Naive thymus-derived CD4-positive, alpha-beta T cell (primary cell): ENCODE measurements around the gene TRMT61A. TPM values are rescaled to one million over a fixed set of nuclear protein-coding genes. Genes with fewer than 3 reads are reported as not detected.

Source experiments
- ATAC-seq: fragments of 150-1000 bp; cut with Tn5 transposase; 2 replicates; pipeline ENCODE4 v1.10.0; 2021; ENCODE audit warnings: mild to moderate bottlenecking, moderate library complexity
- CTCF ChIA-PET: fragments of 350-600 bp; sonication (Branson Sonifier 250); formaldehyde crosslinking; loops from one replicate; lab custom pipeline; 2021; ENCODE audit warnings: antibody characterized with exemption; lab: Charles Lee
- POLR2A ChIA-PET: fragments of 350-600 bp; sonication (Branson Sonifier 250); formaldehyde crosslinking; loops from one replicate; lab custom pipeline; 2021; ENCODE audit warnings: antibody characterized with exemption, inconsistent platforms; lab: Charles Lee
- DNase-seq, 9 donors: peaks; one replicate each; pipeline versions ENCODE4 v3.0.0 to v3.0.0-alpha.2; 2020 to 2022; ENCODE audit warnings: mixed read lengths in 1 of 9
- H3K27ac ChIP-seq: one replicate; pipeline ENCODE4 v1.7.0; 2013; ENCODE audit warnings: mild to moderate bottlenecking, low read depth, low read length, moderate library complexity
- H3K27me3 ChIP-seq, 2 donors: one replicate each; pipeline ENCODE4 v1.7.0; 2013; ENCODE audit warnings: low read length in 2 of 2, mild to moderate bottlenecking in 2 of 2, moderate library complexity in 2 of 2; ENCODE audit not compliant: control insufficient read depth in 2 of 2, insufficient read depth in 2 of 2
- H3K36me3 ChIP-seq, 3 experiments: 1 replicate in 2 of 3; 2 replicates in 1 of 3; pipeline ENCODE4 v1.7.0; 2013; ENCODE audit warnings: low read length in 3 of 3, mild to moderate bottlenecking in 3 of 3, moderate library complexity in 1 of 3; ENCODE audit not compliant: insufficient read depth in 3 of 3, control insufficient read depth in 2 of 3
- H3K4me1 ChIP-seq, 2 donors: one replicate each; pipeline ENCODE4 v1.7.0; 2013; ENCODE audit warnings: low read length in 2 of 2, mild to moderate bottlenecking in 2 of 2, moderate library complexity in 1 of 2; ENCODE audit not compliant: control insufficient read depth in 2 of 2, insufficient read depth in 2 of 2
- H3K4me3 ChIP-seq: 2 replicates; pipeline ENCODE4 v1.7.0; 2013; ENCODE audit warnings: mild to moderate bottlenecking, low read length
- H3K9me3 ChIP-seq, 3 experiments: 1 replicate in 2 of 3; 2 replicates in 1 of 3; pipeline ENCODE4 v1.7.0; 2013; ENCODE audit warnings: low read length in 3 of 3; ENCODE audit not compliant: control insufficient read depth in 2 of 3
- H3K27ac Mint-ChIP-seq, 9 donors: one replicate each; pipeline ENCODE4 v1.8.0; 2020 to 2022; ENCODE audit warnings: mixed read lengths in 9 of 9, mild to moderate bottlenecking in 8 of 9, moderate library complexity in 5 of 9, inconsistent platforms in 2 of 9
- H3K27me3 Mint-ChIP-seq, 5 donors: one replicate each; pipeline ENCODE4 v1.8.0; 2021 to 2022; ENCODE audit warnings: mixed read lengths in 5 of 5, mild to moderate bottlenecking in 1 of 5
- H3K36me3 Mint-ChIP-seq, 5 donors: one replicate each; pipeline ENCODE4 v1.8.0; 2020 to 2022; ENCODE audit warnings: mixed read lengths in 5 of 5, mild to moderate bottlenecking in 3 of 5, inconsistent platforms in 1 of 5
- H3K4me1 Mint-ChIP-seq, 7 donors: one replicate each; pipeline ENCODE4 v1.8.0; 2020 to 2022; ENCODE audit warnings: mixed read lengths in 7 of 7, mild to moderate bottlenecking in 3 of 7, inconsistent platforms in 1 of 7
- H3K4me3 Mint-ChIP-seq, 10 donors: one replicate each; pipeline ENCODE4 v1.8.0; 2020 to 2022; ENCODE audit warnings: mild to moderate bottlenecking in 10 of 10, mixed read lengths in 10 of 10, moderate library complexity in 6 of 10, inconsistent platforms in 2 of 10
- H3K9me3 Mint-ChIP-seq, 11 donors: one replicate each; pipeline ENCODE4 v1.8.0; 2020 to 2022; ENCODE audit warnings: mixed read lengths in 11 of 11, mild to moderate bottlenecking in 4 of 11, inconsistent platforms in 1 of 11, moderate library complexity in 1 of 11
- intact Hi-C, 2 donors: fragments of 100-400 bp; cut with micrococcal nuclease; formaldehyde crosslinking; loops; one replicate each; pipeline ENCODE4 v1.15.1; 2023
- polyA plus RNA-seq, 2 donors: library from polyadenylated mRNA; unstranded; fragments of 300-500 nt; fragmentation: Illumina TruSeq; gene quantifications; one replicate each; pipeline ENCODE4 v1.2.3, GENCODE V29; 2021
- total RNA-seq, 6 experiments: library from RNA in 5 of 6; stranded (reverse) in 5 of 6; gene quantifications; 1 replicate in 5 of 6; 2 replicates in 1 of 6; pipeline ENCODE4 v1.2.3 and lab custom pipeline; 2021 to 2026

Gene TRMT61A
- total RNA-seq (10 to 100 TPM in 4 of 5 experiments, 1 to 10 TPM in 1; 9.8 to 15.1 (median 14.1) TPM), polyA plus RNA-seq (10 to 100 TPM in 1 of 2 donors, 1 to 10 TPM in 1; 6.3 to 12.2 TPM), total RNA-seq (lab: John Stamatoyannopoulos, UW) (17.2 reads per million, percentile 47 among the genes with 10 or more reads in this experiment)

- Histone ChIP-seq H3K27ac (peak within 1 kb of the TSS; percentile 81), H3K4me3 (peak within 1 kb of the TSS; percentile 96), H3K36me3 (peaks cover 0 to 30% (median 0%) of the 10 kb centered on the region in 3 experiments), H3K9me3 (no peaks in the 10 kb centered on the region), H3K4me1 (peaks cover 19 to 21% of the 10 kb centered on the region in 2 donors), H3K27me3 (no peaks in the 10 kb centered on the region)
- CTCF ChIA-PET, result interaction anchor here (1.8 kb wide), 1 partner anchor 18 kb away, joined by 12 read pairs; no protein-coding TSS in a partner anchor
- intact Hi-C loops, result loop anchor here (1.0 to 5.0 kb wide), 6 partner anchors 7 to 394 kb away; partner anchors contain the start of genes BAG5 (in 2 of the 2), COA8 (in 2 of the 2), EIF5 (in 1 of the 2) and KLC1 (in 1 of the 2)
- H3K27me3 Mint-ChIP-seq, result peaks cover 0 to 21% (median 1%) of the 10 kb centered on the region in 5 donors
- peaks cover 0 to 2% (median 0%) of the 10 kb centered on the region in 11 donors for H3K9me3 Mint-ChIP-seq
- POLR2A ChIA-PET, result interaction anchor here (0.7 to 2.4 kb wide), 5 partner anchors 10 to 194 kb away, joined by 3 to 15 read pairs (median 4); partner anchors contain the start of genes BAG5, COA8 and EIF5
- DNase-seq (peak; percentile 58 to 80 (median 74)), ATAC-seq (peak; percentile 85)
- peaks cover 30 to 39% (median 35%) of the 10 kb centered on the region in 7 donors for H3K4me1 Mint-ChIP-seq
- H3K36me3 Mint-ChIP-seq, result no peaks in the 10 kb centered on the region
- peak within 1 kb of the TSS; percentile 91 to 98 (median 96) for H3K27ac Mint-ChIP-seq
- peak within 1 kb of the TSS; percentile 89 to 97 (median 95) for H3K4me3 Mint-ChIP-seq
These were observed at the start of gene TRMT61A for GRCh38 chr14:103528587-103529382. TSS of gene TRMT61A (plus strand) at chr14:103529196. CDS start at chr14:103529979, 783 bp downstream.

GRCh38 chr14:103480595-103480994 lies 48.4 kb upstream of the TRMT61A start:
- Mint-ChIP-seq H3K36me3 (peaks cover 0 to 38% (median 20%) of the 10 kb centered on the region in 5 donors), H3K9me3 (no peaks in the 10 kb centered on the region), H3K4me3 (peak overlapping the region in 2 of 10 donors; percentile 1 to 27), H3K4me1 (peaks cover 12 to 21% (median 18%) of the 10 kb centered on the region in 7 donors), H3K27me3 (no peaks in the 10 kb centered on the region), H3K27ac (peak overlapping the region; percentile 5 to 81 (median 53))
- peak; percentile 90 for ATAC-seq
- H3K27ac ChIP-seq, result no peak overlapping the region
- intact Hi-C loops, result no loop called here
- H3K27me3 ChIP-seq, result no peaks in the 10 kb centered on the region
- CTCF ChIA-PET, result no interaction called here
- no peaks in the 10 kb centered on the region for H3K4me1 ChIP-seq
- no peaks in the 10 kb centered on the region for H3K9me3 ChIP-seq
- DNase-seq, result peak in 1 of 9 donors; percentile 3
- POLR2A ChIA-PET, result no interaction called here
- peaks cover 4 to 52% (median 13%) of the 10 kb centered on the region in 3 experiments for H3K36me3 ChIP-seq
- H3K4me3 ChIP-seq, result no peak overlapping the region

DNA sequence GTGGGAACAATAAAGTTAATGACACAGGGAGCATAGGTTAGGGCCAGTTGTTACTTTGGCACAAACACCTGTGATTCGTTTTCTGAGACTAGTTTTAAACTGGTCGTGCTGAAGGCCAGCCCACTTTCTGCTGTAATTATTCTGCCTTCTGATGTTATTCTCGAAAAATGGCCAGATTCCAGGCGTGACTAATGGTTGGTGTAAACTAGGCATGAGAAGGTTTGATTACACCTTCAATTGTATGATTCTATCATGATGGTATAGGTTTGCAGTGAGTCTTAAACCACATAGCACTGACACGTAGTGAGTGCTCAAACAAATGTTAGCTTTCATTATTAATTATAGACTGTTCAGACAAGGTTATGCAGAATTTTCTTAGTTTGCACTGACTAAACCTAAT lies 45.4 kb upstream of the TRMT61A start:
- no peaks in the 10 kb centered on the region for H3K4me1 ChIP-seq
- H3K36me3 ChIP-seq, result peaks cover 0 to 44% (median 4%) of the 10 kb centered on the region in 3 experiments
- no peak for ATAC-seq
- Mint-ChIP-seq H3K4me1 (peaks cover 12 to 21% (median 16%) of the 10 kb centered on the region in 7 donors), H3K36me3 (peaks cover 0 to 29% (median 17%) of the 10 kb centered on the region in 5 donors), H3K9me3 (no peaks in the 10 kb centered on the region), H3K4me3 (no peak overlapping the region), H3K27me3 (no peaks in the 10 kb centered on the region), H3K27ac (peak overlapping the region in 2 of 9 donors; percentile 24 to 52)
- no peak overlapping the region for H3K27ac ChIP-seq
- no peaks in the 10 kb centered on the region for H3K9me3 ChIP-seq
- H3K27me3 ChIP-seq, result no peaks in the 10 kb centered on the region
- no peak for DNase-seq
- H3K4me3 ChIP-seq, result no peak overlapping the region
- intact Hi-C loops, result no loop called here
- POLR2A ChIA-PET, result interaction anchor here (0.5 kb wide), 1 partner anchor 31 kb away, joined by 3 read pairs; no protein-coding TSS in a partner anchor
- CTCF ChIA-PET, result no interaction called here

DNA sequence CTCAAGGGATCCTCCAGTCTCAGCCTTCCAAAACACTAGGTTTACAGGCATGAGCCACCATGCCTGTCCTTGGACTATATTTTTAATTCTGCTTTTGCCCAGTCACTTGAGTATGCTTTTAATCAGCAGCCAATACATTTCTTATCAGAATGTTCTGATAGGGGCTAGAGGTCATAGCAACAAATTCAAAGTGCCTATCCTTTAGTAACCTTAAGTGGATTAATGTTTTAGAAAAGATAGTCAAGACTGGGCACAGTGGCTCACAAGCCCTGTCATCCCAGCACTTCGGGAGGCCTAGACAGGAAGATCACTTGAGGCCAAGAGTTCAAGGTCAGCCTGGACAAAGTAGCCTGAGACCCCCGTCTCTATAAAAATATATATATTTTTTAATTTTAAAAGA lies 43.5 kb upstream of the TRMT61A start:
- H3K36me3 Mint-ChIP-seq, result peaks cover 8 to 27% (median 16%) of the 10 kb centered on the region in 5 donors
- Histone ChIP-seq H3K4me3 (no peak overlapping the region), H3K9me3 (no peaks in the 10 kb centered on the region), H3K4me1 (no peaks in the 10 kb centered on the region), H3K36me3 (peaks cover 0 to 55% (median 4%) of the 10 kb centered on the region in 3 experiments), H3K27ac (no peak overlapping the region), H3K27me3 (no peaks in the 10 kb centered on the region)
- no peak for DNase-seq
- ATAC-seq, result no peak
- CTCF ChIA-PET, result no interaction called here
- H3K4me3 Mint-ChIP-seq, result no peak overlapping the region
- no peaks in the 10 kb centered on the region for H3K9me3 Mint-ChIP-seq
- peaks cover 5 to 15% (median 10%) of the 10 kb centered on the region in 7 donors for H3K4me1 Mint-ChIP-seq
- intact Hi-C loops, result no loop called here
- POLR2A ChIA-PET, result no interaction called here
- H3K27ac Mint-ChIP-seq, result no peak overlapping the region
- no peaks in the 10 kb centered on the region for H3K27me3 Mint-ChIP-seq

DNA sequence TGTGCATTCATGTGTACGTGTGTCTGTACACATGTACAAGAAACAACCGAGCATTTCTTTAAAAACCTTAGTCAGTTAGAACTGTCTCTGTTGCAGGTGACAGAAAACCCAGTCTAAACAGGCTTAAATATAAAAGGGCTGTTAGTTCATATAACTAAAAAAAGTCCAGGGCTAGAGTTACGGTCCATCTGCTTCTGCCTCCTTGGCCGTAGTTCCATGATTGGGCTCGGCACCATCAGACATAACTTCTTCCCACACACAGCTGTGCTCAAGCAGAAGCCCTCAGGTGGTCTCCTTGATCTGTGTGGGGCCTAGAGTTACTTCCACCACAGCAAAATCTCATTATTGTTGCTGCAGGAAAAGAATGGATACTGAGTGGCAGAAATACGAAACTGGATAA lies 40.9 kb upstream of the TRMT61A start:
- Histone ChIP-seq H3K27me3 (no peaks in the 10 kb centered on the region), H3K27ac (no peak overlapping the region), H3K4me1 (no peaks in the 10 kb centered on the region), H3K9me3 (no peaks in the 10 kb centered on the region), H3K36me3 (peaks cover 0 to 63% (median 13%) of the 10 kb centered on the region in 3 experiments), H3K4me3 (no peak overlapping the region)
- H3K9me3 Mint-ChIP-seq, result no peaks in the 10 kb centered on the region
- H3K27ac Mint-ChIP-seq, result peak overlapping the region in 2 of 9 donors; percentile 23 to 53
- intact Hi-C loops, result no loop called here
- CTCF ChIA-PET, result no interaction called here
- no peak for ATAC-seq
- H3K4me3 Mint-ChIP-seq, result no peak overlapping the region
- DNase-seq, result no peak
- H3K27me3 Mint-ChIP-seq, result no peaks in the 10 kb centered on the region
- POLR2A ChIA-PET, result no interaction called here
- peaks cover 0 to 25% (median 8%) of the 10 kb centered on the region in 5 donors for H3K36me3 Mint-ChIP-seq
- peaks cover 0 to 2% (median 0%) of the 10 kb centered on the region in 7 donors for H3K4me1 Mint-ChIP-seq

DNA sequence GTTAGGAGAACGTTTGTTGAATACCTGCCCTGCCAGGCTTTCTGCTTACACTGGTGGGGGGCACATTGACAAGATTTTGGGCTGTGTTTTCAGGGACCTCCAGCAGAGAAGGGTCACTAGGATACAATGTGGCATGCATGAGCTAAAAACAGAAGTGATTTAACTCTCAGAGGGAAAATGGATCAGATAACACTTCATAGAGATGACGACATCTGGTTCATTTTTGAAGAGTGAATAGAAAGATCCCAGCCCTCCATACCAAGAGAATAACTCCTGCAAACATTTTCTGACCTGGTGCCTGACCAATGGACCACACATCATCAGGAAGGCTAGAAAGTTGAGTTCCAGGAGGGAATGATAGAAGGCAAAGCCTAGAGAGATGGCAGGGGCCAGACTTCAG lies 40.0 kb upstream of the TRMT61A start:
- no peaks in the 10 kb centered on the region for H3K9me3 Mint-ChIP-seq
- Histone ChIP-seq H3K4me1 (no peaks in the 10 kb centered on the region), H3K9me3 (no peaks in the 10 kb centered on the region), H3K36me3 (peaks cover 0 to 66% (median 13%) of the 10 kb centered on the region in 3 experiments), H3K27ac (no peak overlapping the region), H3K27me3 (no peaks in the 10 kb centered on the region), H3K4me3 (no peak overlapping the region)
- H3K27ac Mint-ChIP-seq, result peak overlapping the region in 5 of 9 donors; percentile 0 to 65 (median 22)
- POLR2A ChIA-PET, result no interaction called here
- ATAC-seq (no peak), DNase-seq (no peak)
- no peak overlapping the region for H3K4me3 Mint-ChIP-seq
- H3K27me3 Mint-ChIP-seq, result no peaks in the 10 kb centered on the region
- peaks cover 0 to 23% (median 8%) of the 10 kb centered on the region in 5 donors for H3K36me3 Mint-ChIP-seq
- CTCF ChIA-PET, result no interaction called here
- intact Hi-C loops, result no loop called here
- H3K4me1 Mint-ChIP-seq, result peaks cover 0 to 2% (median 0%) of the 10 kb centered on the region in 7 donors
